ENCODE data around the gene CYP4V2.
A peak's percentile ranks its signal among the peaks of the same experiment; 100 is the strongest.

CYP4V2 gene

DNA sequence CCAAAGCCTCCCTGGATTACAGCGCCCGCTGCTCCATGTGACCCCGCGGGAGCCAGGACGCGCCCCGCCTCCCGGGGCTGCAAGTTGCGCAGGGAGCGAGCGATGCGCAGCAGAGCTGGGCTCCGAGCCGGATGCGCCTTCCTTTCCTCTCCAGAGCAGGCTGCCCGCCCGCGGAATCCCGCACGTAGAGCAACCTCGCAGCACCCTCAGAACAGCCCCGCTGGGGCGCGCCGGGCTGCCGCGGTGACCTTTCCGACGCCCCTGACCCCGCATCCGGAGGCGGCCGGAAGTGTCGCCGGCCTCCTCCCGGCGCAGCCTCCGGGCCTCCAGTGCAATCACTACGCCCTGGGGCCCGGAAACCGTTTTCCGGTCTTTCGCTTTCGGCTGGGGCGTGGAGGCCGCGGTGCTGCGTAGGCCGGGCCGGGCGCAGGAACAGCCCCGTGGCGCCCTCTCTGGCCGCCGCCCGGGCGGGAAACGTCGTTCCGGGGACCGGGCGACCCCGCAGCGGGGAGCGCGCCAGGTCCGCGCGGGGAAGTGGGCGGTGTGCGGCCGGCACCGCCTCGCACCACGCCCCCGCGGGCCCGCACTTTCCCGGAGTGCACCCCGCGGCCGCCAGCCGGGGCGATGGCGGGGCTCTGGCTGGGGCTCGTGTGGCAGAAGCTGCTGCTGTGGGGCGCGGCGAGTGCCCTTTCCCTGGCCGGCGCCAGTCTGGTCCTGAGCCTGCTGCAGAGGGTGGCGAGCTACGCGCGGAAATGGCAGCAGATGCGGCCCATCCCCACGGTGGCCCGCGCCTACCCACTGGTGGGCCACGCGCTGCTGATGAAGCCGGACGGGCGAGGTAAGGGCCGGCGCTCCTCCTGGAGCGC lies at the start of gene CYP4V2:
Gene CYP4V2, plus strand, starts transcription at position 368 of the 866 bp plus-strand sequence. Its CDS starts 257 bp downstream, at position 625.
- peak; percentile 79 for DNase-seq

DNA sequence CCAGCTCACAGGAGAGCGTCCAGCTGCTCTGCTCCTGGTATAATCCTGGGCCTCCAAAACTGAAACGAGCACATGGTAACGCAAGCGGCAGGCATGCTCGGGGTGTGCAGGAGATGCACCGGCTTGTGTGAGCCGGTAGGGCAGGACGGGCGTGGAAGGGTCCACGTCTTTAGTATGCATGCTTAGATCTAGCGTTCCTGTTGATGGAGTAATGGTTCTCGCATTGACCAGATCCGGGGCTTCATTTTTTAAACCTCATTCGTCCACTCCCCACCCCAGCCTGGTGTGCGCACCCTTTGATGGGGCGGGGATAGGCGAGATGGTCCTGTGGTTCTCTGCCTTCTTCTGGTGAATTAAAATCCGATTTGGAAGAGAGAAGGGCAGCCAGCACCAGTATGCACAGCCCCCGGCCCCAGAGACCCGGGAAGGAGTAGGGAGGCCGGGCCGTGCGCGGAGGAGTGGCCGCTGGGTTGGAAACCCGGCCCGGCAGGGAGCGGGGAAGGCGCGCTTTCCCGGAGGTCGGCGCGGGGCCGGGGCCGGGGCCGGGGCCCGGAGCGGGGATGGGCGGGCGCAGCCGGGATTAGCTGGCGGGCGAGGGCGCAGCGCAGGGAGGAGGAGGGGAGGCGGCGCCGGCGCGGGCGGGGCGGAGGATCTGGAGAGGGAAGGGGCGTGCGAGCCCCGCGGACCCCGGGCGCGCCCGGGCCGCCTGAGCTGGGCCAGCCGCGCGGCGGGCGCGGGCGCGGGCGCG lies 47.0 kb upstream of the CYP4V2 start:
- no peak for DNase-seq

DNA sequence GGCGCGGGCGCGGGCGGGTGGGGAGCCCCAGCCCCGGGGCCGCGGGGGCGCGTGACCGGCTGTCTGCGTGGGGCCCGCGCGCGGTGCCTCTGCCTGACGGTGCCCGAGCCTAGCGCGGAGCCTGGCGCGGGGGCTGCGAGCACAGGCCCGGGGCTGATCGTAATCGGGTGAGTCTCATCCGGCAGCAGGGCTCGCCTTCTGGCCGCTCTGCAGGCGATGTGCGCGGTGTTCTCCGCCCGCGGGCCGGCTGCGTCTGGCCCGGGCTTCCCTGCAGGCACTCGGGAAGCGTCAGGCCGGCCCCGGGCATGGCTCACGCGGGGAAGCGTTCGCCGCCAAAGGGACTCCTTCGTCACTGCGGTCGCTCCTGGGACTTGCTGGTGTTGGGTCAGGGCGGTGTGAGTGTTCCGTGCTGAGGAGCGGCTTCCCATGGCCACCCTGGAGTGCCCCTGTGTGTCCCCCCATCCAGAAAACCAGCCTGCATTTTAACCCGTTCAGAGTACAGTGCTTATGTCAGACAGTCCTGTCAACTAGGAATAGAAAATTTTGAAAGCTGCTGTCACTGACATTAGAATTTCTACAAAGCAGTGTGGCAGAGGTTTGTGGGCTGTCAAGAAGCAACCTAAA lies 46.3 kb upstream of the CYP4V2 start:
- no peak for DNase-seq

DNA sequence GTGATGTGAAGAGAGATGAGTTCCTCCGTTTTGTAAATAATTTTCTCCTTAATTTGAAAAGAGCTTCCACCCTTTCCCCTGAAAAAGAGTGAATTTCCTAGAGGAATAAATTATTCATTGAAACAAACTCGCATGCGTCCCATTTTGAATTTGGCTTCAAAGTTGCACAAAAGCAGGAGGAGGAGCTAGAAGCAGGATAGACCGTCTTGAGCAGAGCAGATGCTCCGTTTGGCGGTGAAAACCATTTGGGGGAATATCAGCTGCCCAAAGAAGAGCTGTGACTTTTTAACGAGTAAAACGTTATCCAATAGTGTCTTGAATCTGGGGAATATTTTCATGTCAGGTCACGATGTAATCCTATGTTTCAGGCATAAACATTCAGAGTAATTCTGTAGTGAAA lies 44.9 kb upstream of the CYP4V2 start:
- DNase-seq = no peak

DNA sequence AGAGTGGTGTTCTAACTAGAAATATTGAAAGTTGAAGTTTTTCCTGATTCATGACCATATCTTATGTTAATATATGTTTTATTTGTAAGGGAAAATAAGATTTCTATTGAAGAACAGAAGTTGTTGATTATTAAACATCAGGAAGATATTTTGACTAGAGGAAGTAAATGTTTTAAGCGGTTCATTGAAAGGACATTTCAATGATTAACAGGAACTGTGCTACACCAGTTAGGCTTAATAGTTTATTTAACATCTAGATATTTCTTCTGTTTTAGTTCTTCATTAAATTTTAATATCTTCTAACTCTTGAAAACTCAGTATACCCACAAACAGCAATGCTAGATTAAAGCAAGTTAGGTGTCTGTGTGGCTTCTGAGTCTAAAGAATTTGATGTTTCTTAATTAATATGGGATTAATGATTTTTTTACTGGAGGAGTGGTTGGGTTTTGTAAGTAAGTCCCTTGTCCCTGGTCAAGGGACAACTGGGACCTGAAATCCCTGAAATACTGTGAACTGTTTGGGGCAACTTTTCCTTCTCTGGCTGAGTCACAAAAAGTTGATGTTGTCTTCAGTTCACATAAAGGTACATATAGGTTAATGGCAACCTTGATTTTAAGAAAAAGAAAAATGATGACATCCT lies 42.9 kb upstream of the CYP4V2 start:
- no peak for DNase-seq

- DNase-seq = peak; percentile 29
These were observed 41.5 kb upstream of the CYP4V2 start for GRCh38 chr4:186149872-186150271.

DNA sequence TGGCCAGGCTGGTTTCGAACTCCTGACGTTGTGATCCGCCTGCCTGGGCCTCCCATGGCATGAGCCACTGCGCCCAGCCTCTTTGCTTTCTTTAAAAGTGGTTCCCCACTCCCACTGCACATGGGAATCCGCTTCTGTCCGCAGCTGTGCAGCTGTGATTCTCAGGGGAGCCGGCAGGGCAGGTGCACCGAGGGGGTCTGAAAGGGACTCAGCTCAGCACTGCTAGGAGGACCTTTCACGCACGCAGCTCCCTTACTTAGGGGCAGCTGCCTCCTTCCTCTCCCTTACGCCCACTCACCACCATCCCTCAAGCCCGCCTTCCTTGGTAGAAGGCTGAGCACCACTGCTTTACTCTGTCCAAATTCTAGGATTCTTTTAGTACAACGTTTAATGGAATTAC lies 40.4 kb upstream of the CYP4V2 start:
- no peak for DNase-seq

DNA sequence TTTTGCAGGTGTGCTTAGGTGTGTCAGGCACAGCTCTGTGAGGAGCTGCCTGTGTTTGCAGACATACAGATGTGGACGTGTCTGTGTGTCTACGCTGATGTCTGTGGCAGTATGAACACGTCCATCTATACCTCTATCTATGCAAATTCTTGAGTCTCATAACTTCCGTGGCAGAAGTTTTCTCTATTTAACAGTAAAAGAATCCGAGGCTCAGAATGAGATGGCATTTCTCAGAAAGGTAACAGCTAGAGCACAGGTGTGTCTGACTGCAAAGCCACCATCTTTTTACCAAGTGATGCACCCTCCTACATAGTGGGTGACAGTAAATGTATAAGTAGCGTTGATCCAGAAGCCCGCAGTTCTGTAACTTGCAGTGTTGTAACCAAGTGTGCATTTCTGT lies 39.9 kb upstream of the CYP4V2 start:
- no peak for DNase-seq

GRCh38 chr4:186158021-186158813 lies 33.1 kb upstream of the CYP4V2 start:
- DNase-seq = no peak

DNA sequence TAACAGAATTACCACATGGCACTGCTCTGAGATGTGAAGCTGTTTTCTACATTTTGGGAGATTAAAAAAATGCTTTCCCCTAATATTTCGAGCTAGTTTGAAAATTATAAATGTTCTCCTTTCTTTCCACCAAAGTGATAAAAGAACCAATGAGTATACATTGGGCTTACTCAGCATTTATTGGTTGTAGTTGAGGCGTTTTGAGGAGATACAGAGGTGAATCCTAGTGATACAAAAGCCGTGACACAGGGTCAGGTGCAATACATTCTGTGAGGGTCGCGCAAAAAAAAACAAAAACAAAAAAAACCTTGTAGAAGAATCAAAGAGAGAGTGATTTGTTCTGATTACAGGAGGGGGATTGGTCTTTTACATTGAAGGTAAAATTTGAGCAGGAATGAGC lies 32.4 kb upstream of the CYP4V2 start:
- no peak for DNase-seq

GRCh38 chr4:186159613-186160012 lies 31.8 kb upstream of the CYP4V2 start:
- DNase-seq = no peak

DNA sequence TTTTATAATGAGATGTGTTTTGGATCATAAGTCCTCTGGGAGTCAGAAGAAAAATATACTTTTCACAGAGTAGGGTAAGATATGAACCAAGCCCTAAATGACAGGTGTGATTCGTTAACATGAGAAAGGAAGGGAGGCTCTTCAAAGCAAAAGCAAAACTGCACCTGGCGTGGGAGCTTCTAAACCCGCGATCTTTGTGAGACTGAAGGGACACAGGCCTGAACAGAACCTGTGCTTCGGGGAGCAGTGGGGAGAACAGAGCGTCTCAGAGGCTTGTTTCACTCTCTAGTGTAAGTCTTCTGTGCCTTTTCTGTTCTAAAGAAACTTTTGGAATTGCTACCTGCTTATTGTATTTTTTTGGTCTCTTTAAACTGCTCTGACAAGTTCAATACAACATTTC lies 30.2 kb upstream of the CYP4V2 start:
- DNase-seq = no peak

DNA sequence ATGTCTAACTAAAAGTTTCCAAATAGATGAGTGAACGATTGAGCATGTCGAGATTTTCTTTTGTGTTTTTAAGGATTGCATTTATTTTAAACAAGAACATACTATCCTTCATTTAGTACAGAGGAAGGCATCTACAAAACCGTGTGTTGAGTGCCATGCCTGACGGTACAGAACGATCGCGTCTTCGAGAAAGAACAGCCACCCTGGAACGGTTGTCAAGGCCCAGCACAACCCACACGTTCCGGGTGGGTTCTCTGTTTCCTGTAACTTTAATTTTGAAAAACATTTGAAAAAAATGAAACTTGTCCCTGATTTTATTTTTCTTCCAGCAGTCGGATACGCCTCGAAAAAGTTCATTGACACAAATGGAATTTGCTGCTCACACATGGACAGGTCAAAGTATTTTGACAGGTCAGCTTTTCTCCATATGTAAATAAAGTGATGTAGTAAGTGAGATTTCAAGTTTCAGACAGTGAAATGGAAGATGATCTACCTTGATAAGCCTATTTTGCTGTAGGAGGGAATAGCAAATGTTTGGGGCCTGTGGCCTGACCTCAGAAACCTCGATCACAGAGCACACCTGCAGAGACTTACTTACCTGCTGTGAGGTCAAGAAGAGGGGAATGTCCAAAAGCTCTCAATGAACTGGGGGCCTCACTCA lies 24.4 kb upstream of the CYP4V2 start:
- no peak for DNase-seq

- DNase-seq = no peak
These were observed 23.8 kb upstream of the CYP4V2 start for GRCh38 chr4:186167605-186168004.

DNA sequence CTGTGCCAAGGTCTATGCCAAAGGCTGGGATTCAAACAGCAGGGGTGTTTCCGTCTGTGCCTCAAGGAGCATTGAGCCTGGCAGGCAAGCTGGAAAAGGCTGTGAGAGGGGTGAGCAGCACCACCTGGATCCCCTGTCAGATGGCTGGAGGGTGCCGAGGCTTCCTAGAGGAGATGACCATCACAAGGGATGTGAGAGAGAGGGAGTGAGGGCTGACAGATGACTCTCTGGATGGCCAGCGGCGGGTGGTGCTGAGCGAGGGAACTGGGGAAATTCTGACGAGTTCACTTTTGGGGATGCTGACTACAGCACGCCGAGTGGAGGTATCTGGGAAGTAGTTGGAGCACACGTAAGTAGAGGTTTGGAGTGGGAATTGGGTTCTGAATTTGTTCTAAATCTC lies 22.6 kb upstream of the CYP4V2 start:
- no peak for DNase-seq

DNA sequence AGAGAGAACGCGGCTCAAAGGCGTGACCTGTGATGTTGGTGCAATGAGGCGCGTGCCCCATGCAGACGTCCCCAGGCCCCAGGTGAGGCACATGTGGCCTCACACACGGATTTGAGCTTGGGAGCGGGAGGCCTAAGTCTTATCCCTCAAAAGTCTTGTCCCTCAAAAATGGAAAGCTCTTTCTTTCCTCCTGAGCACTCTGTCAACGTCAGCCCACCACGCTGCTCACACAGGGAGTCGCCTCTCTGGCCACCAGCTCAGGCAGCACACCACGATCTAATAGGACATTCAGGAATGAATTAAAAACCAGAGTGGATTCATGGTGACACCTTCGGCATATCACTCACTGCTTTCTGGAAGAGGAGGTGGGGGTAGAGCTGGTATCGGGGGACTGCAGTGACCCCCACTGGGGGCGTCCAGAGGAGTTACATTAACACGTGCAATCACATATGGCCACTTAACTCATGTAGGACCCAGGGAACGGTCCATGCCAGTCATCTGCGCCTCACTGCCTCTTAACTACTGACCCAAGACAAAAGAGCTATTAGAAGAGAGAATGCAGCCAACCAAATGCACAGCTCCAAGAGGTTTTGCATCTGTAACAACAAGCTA lies 21.9 kb upstream of the CYP4V2 start:
- no peak for DNase-seq

DNA sequence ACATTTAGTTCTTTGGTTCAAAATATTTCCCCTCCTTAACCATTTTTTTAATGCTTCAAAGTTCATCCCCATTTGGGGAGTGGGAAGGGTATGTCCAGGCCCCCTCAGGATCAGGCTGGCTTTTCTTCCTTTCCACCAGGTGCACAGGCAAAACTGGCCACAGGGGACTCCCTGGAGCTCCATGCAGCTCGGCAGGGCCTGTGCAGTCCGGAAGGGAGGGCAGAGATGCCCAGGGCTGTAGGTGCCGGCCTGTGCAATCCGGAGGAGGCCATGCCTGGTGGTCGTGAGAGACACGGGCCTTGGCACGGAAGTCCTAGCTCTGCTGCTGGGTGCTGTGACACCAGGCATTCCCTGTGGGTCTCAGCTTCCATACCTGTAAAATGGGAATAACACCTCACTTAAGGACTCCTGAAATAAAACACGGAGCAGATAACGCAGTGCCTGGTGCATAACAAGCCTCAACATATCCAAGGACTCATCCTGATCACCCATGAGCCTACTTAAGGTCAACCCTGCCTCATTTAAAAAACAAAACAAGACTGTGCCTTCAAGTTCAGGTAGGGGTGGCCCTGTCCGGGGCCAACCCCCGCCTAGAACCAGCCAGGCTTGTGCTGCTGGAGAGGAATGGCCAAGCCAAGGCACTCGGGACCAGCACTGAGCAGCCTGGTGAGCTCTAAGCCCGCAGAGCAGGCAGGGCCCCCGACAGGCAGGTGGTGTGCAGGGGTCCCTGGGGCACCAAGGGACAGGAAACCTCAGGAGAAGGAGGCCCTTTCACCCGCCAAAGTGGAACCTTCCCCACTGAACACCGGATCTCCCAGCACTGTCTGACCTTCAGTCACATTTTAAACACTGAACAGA lies 21.2 kb upstream of the CYP4V2 start:
- DNase-seq = no peak

- DNase-seq = no peak
These were observed 20.4 kb upstream of the CYP4V2 start for GRCh38 chr4:186170966-186171365.

- no peak for DNase-seq
These were observed 18.8 kb upstream of the CYP4V2 start for GRCh38 chr4:186172546-186172945.

GRCh38 chr4:186188107-186188506 lies 3.3 kb upstream of the CYP4V2 start:
- no peak for DNase-seq

Data from activated gamma-delta T cell treated with Interleukin-2 at 50 U/mL for 16 hours (primary cell).